Right lobe of liver (tissue), 6 donors: ENCODE measurements around the gene EIF1AX. TPM values are rescaled to one million over a fixed set of nuclear protein-coding genes. Genes with fewer than 3 reads are reported as not detected.

Source experiments
- ATAC-seq, 4 donors: fragments of 200-7000 bp; cut with Tn5 transposase; one replicate each; pipeline ENCODE4 v1.9.1; 2020; ENCODE audit warnings: mild to moderate bottlenecking in 4 of 4, moderate library complexity in 4 of 4
- DNase-seq, 3 donors: peaks; one replicate each; pipeline ENCODE4 v3.0.0-alpha.2; 2020
- H3K27ac ChIP-seq, 3 donors: fragments of 200-600 bp; one replicate each; pipeline ENCODE4 v1.8.0; 2022
- H3K27me3 ChIP-seq, 2 donors: fragments of 200-600 bp; one replicate each; pipeline ENCODE4 v1.8.0; 2022
- H3K36me3 ChIP-seq, 4 donors: fragments of 200-600 bp; sonication (generic) in 1 of 4; one replicate each; pipeline versions ENCODE4 v1.5.1 to v1.8.0; 2017 to 2022; ENCODE audit warnings: control low read depth in 1 of 4
- H3K4me1 ChIP-seq, 4 donors: fragments of 200-600 bp; sonication (generic) in 1 of 4; one replicate each; pipeline versions ENCODE4 v1.5.1 to v1.8.0; 2017 to 2022; ENCODE audit warnings: control low read depth in 1 of 4
- H3K4me3 ChIP-seq, 3 donors: fragments of 200-600 bp; one replicate each; pipeline ENCODE4 v1.8.0; 2022
- H3K9me3 ChIP-seq, 4 donors: fragments of 200-600 bp; sonication (generic) in 1 of 4; one replicate each; pipeline versions ENCODE4 v1.5.1 to v1.8.0; 2017 to 2022; ENCODE audit warnings: control low read depth in 1 of 4
- CTCF ChIP-seq, 4 donors: fragments of 200-600 bp in 3 of 4; fragments of 450-650 bp in 1 of 4; IDR thresholded peaks; one replicate each; pipeline versions ENCODE4 v1.5.1 to v1.8.0; 2016 to 2022; ENCODE audit warnings: antibody characterized with exemption in 4 of 4, mild to moderate bottlenecking in 2 of 4
- POLR2A ChIP-seq: fragments of 450-650 bp; IDR thresholded peaks from one replicate; pipeline ENCODE4 v1.6.1; 2017; ENCODE audit warnings: antibody characterized with exemption, mild to moderate bottlenecking
- WGBS: methylation state at CpG from one replicate; pipeline ENCODE4 v1.1.6; 2018; ENCODE audit warnings: low coverage, low lambda C conversion rate; ENCODE audit not compliant: insufficient coverage; ENCODE audit errors: missing lambda C conversion rate; 5-methylcytosine and 5-hydroxymethylcytosine counted together
- intact Hi-C, 2 donors: fragments of 100-400 bp; cut with DNase I; formaldehyde crosslinking; loops; one replicate each; pipeline versions ENCODE4 v1.11.2 to v1.14.1; 2022
- small RNA-seq, 2 experiments: library from RNA; depleted of rRNA; stranded (forward); fragments of <200 nt; gene quantifications; one replicate each; pipeline ENCODE3, GENCODE V24; 2016
- total RNA-seq, 6 experiments: library from RNA; depleted of rRNA in 2 of 6; stranded (reverse); fragments of >200 nt in 2 of 6; fragmentation: NEBNext Ultra II Directional in 3 of 6; extraction: Animal tissue kit (Norgen Biotek cat#: 25700) in 3 of 6; gene quantifications; one replicate each; pipeline versions ENCODE4 v1.1.0 to v1.2.4, GENCODE V29; 2016 to 2023
- donor health status: DM: no; HTN: yes; CAD: no.
- donor health status: DM: no; HTN: no; CAD: no.
- donor health status: DM: no; HTN: no; CAD: no.
- donor health status: DM: no; HTN: yes; CAD: no.
- donor health status: DM: no; HTN: yes; CAD: no.

The EIF1AX gene
- total RNA-seq, 6 experiments from 2014 or later = 31.1 to 71.6 (median 44.4) TPM

DNA sequence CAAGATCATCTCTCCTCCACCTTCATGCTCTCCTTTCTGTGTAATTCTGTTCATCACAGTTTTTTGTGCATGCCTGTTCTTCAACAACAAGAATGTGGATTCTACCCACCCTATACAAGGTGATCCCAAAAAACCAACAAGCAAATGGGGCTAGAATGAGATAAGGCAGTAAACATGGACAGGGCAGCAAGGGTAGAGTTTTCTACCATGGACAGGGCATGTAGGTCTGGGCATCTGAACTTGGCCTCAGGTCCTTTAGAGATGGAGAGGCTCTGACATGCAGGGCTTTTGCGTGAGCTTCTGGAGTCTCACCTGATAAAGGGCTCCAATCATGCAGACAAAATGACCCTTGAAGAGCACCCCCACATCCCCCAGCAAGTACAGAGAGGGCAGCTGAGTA is 61.4 kb downstream of the EIF1AX start:
- Histone ChIP-seq H3K27ac (no peak overlapping the region), H3K27me3 (no peaks in the 10 kb centered on the region), H3K9me3 (no peaks in the 10 kb centered on the region), H3K4me3 (no peak overlapping the region), H3K36me3 (no peaks in the 10 kb centered on the region), H3K4me1 (no peaks in the 10 kb centered on the region)
- ATAC-seq (no peak), DNase-seq (no peak)
- WGBS = 83% methylated on average over 1 of the region's 1 CpG
- intact Hi-C loops = no loop called here
- no peak for TF ChIP-seq CTCF (IDR thresholded peaks at IDR 0.05)
- no peak for TF ChIP-seq POLR2A

Small RNA genes within 50 kb of the gene (small RNA-seq; reads per million reads assigned to genes)
- gene RF00493 (51.8 to 52.3 reads per million in 2 experiments), gene RF00494 (0 reads per million in 2 experiments)

Other genes starting within 250 kb of the EIF1AX start
- 1 to 10 TPM; 2.1 to 4.1 (median 3.0) TPM for gene BCLAF3, start 150.8 kb downstream of the EIF1AX start, total RNA-seq
- gene MAP7D2, start 24.9 kb downstream of the EIF1AX start, total RNA-seq = under 1 TPM in 4 of 6 experiments, not detected in 2; 0.11 to 0.49 (median 0.30) TPM
- gene RPS6KA3, start 125.1 kb upstream of the EIF1AX start, total RNA-seq = 10 to 100 TPM; 36.0 to 63.7 (median 44.7) TPM